GM11168 (cell line): ENCODE results near the gene HES2.
"Not testable (repeated sequence)": the region's sequence is repeated elsewhere in the genome, so short reads cannot be mapped to it uniquely, and the experiment has no call there.

ENCODE experiments used
- in situ Hi-C: fragments of 300-500 bp; cut with MboI; formaldehyde crosslinking; loops from one replicate; pipeline ENCODE4 v1.12.0; 2022; ENCODE audit warnings: low sequenced_read_pairs; ENCODE audit not compliant: unreplicated experiment

The HES2 gene, protein sequence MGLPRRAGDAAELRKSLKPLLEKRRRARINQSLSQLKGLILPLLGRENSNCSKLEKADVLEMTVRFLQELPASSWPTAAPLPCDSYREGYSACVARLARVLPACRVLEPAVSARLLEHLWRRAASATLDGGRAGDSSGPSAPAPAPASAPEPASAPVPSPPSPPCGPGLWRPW

DNA sequence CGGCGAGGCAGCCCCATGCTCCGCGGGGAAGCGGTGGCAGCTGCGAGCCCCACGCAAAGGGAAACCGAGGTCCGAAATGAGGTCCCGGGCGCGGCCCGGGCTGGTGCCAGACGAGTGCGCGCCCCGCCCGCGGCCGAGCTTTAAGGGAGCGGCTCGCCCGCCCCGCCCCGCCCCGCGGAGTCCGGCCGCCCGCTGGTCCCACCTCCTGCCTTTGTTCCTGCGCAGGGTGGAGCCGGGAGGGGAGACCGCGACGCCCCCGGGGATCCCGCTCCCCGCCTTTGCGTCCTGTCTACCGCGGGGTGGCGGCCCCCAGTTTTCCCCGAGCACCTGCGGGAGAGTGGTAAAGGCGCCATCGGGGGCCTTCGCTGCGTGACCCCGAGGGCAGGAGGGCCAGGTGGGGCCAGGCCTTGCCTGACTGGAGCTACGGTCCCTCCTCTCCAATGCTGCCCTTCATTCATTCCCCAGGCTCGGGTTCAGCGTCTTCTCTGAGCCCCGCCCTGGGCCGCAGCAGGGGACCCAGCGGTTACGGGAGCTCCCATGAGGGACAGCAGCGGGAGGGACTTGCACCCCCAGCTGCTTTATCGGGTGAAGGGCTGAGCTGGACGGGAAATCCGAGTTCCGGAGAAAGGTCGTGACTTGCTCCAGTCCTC lies at the start of gene HES2:
TSS of gene HES2 (minus strand) at position 116 of the 650 bp plus-strand sequence. CDS start at position 17, 99 bp downstream.
- in situ Hi-C loops, result no loop called here

DNA sequence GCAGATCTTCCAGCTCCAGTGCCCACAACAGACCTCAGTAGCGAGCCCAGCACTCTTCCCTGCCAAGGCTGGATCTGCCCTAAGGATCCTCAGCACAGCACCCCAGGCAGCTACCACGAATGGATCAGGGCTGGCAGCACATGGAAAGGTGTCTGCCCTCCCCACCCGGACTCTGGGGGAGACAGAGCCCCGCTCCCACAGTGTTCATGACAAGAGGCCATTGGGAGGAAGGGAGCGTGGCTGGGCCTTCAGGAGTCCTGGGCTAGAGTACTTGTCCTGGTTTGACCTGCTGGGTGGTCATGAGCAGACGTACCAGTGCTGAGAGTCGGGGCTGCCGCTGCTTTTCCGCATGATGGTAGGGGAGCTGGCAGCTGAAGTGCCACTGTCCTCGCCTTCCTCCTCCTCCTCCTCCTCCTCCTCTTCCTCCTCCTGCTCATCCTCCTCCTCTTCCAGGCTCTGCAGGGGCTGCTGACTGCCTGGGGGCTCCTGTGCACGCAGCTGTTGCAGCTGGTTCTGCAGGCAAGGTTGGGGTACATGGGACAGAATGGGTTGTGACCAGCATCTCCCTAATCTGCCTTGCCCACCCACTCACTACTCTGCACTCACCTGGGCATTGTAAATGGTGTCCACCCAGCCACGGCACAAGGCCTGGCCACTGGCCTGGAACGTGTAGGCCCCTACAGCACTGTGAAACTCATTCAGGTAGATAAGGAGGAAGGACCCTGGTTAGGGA lies 49.2 kb upstream of the HES2 start:
- in situ Hi-C loops, result no loop called here

DNA sequence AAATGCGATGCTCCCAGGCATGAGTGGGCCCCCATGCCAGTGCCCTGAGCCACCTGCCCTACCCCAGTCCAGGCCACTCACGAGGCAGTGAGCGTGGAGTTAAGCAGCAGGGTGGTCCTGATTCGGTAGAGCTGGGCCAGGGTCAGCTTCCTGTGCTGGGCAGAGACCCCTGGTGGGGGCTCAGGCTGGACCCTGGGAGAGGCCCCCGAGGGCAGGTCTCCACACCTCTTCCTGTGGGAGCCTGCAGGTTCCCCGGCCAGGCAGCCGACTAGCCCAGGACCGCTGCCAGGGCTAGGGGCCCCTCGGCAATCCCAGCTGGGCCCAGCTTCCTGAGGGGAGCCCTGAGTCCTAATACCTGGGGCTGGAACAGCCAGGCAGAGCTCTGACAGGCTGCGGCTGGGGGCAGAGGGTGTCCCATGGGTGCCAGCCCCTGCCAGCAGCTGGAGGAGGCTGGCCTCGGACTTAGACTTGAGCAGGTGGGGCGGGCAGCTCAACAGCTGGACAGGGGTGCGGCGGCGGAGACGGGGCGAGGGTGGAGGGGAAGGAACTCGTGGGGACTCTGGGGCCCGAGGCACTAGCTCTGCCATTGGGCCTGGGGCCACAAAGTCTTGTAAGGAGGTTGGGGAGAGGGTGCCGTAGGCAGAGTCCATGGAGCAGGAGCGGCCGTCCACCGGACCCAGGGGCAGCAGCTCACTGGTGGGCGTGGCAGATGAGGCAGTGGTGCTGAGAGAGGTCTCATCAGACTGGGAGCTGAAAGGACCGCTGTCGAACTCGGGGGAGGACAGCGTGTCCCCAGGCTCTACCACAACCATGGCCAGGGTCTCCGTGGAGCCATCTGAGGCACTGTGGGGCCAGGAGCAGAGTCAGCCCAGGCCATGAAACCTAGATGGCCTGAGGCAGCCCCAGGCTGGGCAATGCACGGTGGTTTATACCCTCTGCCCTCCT lies 48.3 kb upstream of the HES2 start:
- in situ Hi-C loops, result no loop called here

DNA sequence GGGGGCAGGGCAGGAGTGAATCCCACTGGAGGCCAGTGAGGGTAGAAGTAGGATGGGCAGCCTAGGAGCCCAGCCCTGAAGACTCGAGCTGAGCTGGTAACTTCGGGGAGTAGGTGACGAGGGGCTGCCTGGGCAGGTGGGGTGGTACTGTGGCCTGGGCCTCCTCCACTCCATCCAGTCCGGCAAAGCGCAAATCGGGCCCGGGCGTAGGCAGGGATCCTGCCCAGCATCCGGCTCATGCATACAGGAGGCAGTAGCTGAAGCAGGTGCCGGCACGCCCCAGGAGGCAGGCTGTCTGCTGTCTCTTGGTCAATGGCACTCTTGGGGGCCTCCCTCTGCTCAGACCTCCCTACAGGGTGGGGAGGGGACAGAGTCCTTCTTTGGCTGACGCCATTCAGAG lies 47.5 kb upstream of the HES2 start:
- in situ Hi-C loops, result no loop called here

DNA sequence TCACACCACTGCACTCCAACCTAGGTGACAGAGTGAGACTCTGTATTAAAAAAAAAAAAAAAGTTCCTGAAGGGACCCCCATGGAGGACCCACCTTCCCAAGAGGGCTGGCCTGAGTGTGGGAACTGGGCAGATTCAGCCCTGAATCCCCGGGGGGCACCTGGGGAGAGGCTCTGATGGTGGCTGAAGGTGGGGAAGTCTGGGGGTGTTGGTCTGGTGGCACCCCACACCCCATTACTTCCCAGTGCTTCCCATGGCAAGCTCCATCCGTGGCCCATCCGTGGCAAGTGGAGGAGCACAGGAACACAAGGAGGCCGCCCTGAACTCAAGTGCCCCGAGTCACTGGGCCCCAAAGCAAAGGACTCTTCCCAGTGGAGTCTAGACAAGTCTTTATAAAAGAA lies 47.0 kb upstream of the HES2 start:
- in situ Hi-C loops, result no loop called here

DNA sequence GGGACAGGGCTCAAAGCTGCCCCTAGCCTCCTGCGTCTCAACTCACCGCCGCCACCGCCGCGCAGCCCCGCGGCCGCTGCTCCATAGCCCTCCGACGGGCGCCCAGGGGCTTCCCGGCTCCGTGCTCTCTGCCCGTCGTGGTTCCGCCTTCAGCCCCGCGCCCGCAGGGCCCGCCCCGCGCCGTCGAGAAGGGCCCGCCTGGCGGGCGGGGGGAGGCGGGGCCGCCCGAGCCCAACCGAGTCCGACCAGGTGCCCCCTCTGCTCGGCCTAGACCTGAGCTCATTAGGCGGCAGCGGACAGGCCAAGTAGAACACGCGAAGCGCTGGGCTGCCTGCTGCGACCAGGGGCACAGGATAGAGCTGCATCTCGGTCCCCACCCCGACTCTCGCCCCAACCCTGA lies 46.3 kb upstream of the HES2 start, which contains the start of gene TNFRSF25:
TSS of gene TNFRSF25 (minus strand) at position 151 of the 400 bp plus-strand sequence. CDS start at position 85, 66 bp downstream.
- in situ Hi-C loops, result no loop called here

DNA sequence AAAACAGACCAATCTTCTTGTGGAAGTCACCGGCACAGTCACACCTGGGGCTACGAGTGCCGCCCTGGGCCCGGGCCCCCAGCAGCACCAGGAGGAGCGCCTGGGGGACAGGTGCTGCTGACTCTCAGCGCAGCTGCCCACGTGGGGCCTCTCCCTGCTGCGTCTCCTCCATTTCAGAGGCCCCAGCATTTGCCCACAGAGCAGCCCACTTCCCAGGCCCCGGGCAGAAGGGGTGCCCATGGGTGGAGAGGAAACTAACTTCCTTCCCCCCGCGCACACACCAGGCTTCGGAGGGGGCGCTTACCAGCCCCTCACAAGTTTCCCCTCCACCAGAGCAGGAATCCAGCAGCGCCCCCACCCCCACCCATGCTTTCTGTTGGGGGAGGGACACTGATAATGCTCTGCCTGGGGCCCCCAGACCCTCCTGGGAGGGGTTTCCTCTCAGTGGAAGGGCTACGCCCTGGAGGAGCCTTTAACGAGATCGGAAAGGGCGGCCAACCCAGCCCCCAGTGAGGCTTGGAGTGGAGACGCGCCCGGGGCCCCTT lies 45.8 kb upstream of the HES2 start:
- in situ Hi-C loops, result no loop called here

DNA sequence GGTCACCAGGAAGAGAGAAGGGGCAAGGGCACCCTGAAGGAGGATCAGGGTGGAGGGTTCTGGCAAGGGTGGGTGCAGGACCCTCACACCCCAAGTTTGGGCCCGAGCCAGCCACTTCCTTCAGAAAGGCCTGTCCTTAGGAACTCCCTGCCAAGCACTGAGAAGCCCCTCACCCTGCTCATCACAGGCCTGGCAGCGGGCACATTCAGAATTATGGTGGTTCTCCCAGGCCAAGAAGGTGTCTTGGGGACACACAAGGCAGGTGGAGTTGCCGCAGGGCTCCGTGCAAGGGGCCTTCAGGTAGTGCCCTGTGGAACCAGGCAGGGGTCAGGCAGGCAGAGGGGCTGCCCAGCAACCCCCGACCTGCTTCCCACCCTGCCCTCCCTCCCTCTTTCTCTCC lies 45.2 kb upstream of the HES2 start:
- in situ Hi-C loops, result no loop called here

DNA sequence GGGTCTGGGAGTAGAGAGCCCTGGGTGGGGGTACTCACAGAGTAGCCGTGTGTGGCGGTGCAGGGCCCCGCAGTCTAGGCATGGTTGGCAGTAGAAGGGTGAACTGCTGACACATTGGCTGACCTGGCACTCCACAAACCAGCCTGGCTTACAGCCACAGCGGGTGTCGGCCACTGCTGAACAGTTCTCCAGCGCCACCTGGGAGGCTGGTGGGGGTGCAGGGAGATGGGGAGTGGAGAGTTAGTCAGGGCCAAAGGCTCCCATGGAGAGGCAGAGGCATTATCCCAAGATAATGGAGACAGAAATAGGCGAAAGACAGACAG lies 44.8 kb upstream of the HES2 start:
- in situ Hi-C loops, result no loop called here

DNA sequence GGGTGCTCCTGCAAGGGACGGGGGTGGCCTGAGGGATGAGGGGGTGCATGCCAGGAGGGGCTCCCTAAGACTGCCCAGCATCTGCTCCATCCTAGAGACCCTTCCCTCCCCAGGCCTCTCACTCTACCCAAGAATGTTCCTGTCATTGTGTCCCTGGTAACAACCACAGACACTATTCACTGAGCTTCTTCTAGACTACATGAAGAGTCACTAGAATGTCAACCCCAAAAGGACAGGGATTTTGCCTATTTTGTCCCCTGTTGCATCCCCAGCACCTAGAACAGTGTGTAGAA lies 43.3 kb upstream of the HES2 start:
- in situ Hi-C loops, result no loop called here

DNA sequence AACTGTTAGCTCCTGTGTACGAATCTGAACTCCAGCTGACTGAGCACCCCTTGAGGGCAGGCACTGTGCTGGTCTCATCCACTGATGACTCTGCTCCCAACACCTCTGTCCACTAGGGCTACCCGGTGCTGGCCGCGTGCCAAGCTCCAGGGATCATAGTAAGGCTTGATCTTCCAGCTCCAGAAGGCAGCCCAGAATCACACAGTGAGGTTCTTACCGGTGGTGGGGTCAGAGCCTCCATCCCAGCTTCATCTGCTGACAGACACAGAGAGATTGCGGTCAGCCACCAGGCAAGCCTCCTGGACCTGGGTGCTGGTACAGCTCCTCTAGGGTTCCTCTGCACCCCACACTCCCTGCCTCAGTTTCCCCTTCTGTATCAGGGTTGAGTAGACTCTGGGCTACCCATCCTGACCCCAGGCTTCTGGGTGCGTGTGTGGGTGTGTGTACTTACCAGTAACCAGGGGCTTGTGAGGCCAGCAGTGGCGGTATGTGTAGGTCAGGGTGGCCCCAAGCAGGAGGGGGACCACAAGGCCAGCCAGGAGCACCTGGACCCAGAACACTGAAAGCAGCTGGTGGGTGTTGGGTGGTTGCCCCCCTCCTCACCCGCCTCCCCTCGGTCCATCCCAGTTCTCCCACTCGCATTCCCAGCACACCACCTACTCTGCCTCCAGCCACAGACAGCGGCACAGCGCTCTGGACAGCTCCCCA lies 42.8 kb upstream of the HES2 start:
- in situ Hi-C loops, result no loop called here

DNA sequence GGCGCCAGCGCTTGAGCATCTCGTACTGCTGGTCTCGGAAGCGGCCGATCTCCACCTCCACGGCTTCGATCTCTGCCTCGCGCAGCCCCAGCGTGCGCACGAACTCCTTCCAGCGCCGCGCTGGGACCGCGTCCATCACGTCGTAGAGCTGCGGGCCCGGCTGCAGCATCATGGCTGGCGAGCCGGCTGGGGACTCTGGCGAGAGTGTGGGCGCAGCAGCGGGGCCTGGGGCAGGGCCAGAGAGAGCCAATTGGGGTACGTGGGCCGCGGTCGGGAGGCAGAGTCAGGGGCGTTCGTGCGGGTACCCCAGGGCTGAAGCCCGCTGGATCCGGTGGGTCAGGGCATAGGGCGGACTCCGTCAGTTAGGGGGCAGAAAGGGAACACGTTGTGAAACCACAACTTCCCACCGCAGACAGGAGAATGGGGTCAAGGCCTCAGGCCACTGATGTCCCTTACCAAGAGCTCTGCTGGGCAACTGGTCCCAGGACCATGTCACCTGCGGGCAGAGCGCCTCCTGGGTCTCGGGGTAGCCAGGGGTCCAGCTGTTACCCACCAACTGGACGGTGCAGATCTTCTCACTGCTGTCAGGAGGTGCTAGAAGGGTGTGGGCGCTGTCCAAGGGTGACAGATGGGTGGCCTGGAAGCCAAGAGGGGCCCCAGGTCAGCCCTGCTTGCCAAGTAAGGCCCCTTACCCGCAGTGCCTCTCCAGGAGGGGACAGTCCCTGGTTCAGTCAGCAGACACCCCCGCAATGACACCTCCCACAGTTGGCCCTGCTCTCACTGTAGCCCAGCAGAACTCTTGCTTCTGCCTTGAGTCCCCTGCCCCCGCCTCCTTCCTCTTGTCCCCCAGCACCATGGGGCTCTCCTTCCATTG lies 42.1 kb upstream of the HES2 start:
- in situ Hi-C loops, result no loop called here

DNA sequence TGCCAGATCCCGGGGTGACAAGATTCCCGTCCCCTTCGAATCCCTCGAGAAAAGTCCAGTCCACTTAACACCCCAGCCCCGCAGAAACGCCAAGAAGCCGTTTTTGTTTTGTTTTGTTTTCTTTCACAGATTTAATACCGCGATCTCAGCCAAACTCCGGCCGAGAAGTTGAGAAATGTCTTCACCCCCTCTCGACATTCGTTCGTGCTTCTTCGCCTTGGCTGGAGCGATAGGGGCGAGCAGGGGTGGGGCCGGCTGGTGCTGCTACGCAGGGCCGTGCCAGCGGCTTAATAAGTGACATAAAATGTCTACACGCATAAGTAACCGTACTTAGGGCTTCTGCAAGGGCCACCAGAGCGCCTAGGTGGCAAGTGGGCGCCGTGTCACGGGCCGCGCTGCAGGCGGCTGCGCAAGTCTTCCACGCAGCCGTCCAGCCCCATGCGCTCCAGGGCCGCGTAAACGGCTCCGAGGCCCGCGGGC lies 41.4 kb upstream of the HES2 start:
- in situ Hi-C loops, result no loop called here

DNA sequence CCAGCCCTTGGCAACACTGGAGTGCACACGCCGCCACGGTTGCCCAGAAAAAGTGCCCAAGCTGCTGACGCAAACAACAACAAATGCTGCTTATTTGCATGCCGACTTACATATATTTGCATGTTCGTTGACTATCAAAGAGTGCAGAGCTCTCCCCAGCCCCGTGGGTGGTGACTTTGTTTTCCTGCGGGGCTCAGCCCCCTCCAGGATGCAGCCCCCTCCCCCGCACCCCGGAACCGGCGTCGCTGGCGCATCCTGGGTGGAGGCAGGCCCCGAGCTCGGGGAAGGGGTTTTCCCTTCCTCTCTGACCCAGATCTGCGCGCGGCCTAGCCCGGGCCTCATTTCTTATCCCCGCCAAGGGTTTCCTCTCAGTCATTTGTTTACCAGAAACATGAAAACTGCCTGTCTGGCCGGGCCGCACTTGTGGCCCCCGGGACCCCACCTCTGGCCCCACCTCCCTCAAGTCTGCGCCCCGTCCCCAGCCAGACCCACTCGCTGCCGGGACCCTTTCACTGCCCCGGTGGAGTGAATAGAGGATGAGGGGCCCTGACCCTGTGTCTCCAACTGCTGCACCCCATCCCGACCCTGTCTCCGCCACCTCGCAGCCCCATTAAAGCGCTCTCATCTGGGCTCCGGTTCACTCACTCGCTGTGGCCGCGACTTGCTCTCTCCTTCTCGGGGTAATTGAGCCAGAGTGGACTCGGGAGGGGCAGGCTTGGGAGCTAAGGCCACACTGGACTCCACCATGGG lies 40.8 kb upstream of the HES2 start:
- in situ Hi-C loops, result no loop called here

DNA sequence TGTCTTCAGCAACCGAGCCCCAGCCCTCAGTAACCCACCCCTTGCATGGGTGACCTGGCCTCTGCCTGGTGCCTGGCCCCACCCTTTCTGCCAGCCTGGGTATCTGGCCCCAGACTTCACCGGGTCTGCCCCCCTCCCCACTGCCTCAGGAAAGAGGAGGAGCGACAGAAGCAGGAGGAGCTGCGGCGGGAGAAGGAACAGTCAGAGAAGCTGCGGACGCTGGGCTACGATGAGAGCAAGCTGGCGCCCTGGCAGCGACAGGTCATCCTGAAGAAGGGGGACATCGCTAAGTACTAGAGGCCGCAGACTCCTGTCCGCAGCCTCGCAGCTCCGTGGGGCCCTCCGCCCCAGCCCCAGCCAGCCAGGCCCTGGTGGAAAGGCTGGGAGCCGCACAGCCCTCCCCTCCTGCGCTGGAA lies 40.1 kb upstream of the HES2 start:
- in situ Hi-C loops, result no loop called here

DNA sequence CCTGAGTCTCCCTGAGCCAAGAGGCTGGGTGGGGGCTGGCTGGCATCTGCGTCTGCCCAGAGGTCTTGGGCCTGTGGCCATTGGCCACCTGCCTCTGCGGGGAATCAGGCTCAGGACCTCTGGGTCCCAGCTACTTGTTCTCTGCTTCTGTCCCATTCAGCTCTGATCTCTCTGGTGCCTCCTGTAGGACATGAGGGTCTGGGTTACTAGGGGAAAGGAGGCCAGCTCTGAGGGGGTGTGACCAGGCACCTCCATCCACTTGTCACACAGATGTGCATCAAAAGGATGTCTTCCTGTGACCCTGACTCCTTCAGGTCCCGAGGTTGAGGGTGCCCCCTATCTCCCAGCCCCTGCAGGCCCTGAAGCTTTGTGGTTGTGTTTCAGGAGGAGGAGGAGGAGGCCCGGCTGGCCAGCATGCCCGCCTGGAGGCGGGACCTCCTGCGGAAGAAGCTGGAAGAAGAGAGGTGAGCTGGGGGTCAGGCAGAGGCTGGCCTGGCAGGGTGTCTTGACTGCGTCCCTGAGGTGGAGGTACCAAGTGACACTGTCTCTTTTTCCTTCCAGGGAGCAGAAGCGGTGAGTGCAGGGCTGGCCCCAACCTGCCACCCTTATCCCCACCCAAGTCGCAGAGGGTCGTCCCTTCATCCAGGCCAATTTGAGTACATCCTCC lies 37.2 kb upstream of the HES2 start:
- in situ Hi-C loops, result no loop called here

DNA sequence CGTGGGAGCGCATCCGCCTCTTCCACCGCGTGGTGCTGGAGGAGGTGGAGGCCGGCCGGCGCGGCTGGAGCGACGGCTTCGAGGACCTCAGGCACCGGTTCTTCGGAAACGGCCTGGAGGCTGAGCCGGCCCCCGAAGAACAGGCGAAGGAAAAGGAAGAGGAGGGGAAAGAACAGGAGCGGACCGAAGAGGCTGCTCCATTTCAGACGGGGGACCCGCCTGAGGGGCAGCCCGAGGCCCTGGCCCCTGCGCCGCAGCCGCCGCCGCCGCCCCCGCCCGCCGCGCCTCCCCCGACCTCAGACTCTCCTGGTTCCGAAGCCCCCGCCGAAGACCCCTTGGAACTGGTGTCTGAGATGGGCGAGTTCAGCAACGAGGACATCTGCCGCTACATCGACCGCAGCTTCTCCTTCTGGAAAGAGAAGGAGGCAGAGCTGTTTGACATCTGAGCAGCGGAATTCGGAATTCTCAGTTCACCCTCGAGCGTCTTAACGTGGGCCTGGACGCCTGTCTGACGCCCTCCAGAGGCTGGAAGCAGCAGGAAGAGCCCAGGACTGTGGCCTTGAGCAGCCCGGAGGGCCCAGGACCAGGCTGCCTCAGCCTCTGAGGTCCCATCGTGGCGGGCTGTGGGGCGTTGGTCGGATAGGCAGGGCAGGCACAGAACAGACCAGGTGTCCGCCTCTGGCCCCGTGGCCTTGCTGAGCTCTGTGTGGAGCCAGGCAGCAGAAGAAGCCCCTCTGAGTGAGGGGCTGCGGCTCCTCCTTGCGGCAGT lies 36.2 kb upstream of the HES2 start:
- in situ Hi-C loops, result not testable (repeated sequence)
